NCI-H82 (cell line): ENCODE measurements around the gene ATP13A1.

Experiments
- DNase-seq: peaks from one replicate; lab custom pipeline; 2025; lab: John Stamatoyannopoulos, UW

Gene ATP13A1

DNA sequence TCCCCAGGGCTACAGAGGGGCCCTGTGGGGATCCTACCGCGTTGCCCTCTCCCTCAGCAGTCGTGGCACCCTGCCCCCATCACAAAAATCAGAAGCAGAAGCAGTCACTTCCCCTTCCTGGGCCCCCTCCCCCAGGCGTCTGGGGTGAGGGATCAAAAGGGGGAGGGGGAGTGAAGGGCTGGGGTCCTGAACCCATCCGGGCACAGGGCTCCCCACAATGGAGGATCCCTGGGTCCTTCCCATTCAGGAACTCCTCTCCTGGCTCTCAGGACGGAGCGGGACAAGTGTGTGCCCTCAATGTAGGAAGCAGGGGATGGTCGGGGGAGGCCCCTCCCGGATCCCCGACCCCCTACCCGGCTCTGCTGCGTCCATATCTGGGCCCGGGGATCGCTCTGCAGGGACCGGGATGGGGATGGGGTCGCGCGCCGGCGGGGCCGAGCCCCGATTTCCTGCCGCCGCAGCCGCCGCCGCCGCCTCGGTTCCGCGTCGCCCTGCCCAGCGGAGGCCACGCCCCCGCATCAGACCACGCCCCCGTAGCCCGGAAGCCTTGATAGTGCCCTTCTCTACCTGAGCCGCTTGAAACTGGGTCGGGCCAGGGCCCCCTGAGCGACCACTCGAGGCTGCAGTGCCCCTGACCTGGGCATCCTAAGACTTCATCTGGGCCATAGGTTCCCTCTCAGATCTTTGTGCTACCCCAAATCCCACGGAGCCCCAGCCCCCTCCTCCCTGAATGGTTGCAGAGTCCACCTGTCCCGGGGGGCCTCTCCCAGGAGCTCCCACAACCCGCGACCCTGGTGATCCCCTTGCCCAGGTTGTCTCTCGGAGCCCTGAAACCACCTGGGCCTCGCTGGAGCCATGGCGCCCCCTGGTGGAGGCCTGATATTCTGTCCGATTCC lies 20.1 kb downstream of the ATP13A1 start, which contains the start of gene GMIP:
TSS of gene GMIP (minus strand) at position 500 of the 896 bp plus-strand sequence. CDS start at position 372, 128 bp downstream.
- DNase-seq, result peak; percentile 85

DNA sequence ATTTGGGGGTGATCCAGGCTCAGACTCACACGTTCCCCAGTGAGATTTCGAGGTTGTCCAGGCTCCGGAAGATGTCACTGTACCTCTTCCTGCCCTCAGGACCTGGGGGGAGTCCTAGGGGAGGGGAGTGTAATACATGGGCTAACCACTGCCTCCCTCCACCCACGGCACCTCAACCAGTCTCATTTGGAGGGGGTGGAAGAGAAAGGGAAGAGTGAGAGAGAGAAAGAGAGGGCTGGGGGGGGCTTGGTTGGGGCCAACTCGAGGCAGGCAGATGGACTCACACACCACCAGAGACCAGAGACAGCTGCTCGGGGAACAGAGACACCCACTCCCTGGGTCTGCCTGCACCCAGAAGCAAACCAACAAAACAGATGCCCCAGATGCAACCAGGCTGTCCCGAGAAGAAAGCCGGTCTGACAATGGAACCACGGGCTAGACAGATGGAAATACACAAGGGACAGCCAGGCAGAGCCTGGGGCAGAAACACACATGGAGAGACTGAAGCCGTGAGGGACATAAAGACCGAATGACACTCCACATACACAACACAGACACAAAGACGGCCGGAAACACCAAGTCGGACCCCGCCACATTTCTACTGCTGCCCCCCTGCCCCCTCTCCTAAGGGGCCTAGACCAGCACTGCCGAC lies 20.8 kb downstream of the ATP13A1 start:
- peak; percentile 65 for DNase-seq

DNA sequence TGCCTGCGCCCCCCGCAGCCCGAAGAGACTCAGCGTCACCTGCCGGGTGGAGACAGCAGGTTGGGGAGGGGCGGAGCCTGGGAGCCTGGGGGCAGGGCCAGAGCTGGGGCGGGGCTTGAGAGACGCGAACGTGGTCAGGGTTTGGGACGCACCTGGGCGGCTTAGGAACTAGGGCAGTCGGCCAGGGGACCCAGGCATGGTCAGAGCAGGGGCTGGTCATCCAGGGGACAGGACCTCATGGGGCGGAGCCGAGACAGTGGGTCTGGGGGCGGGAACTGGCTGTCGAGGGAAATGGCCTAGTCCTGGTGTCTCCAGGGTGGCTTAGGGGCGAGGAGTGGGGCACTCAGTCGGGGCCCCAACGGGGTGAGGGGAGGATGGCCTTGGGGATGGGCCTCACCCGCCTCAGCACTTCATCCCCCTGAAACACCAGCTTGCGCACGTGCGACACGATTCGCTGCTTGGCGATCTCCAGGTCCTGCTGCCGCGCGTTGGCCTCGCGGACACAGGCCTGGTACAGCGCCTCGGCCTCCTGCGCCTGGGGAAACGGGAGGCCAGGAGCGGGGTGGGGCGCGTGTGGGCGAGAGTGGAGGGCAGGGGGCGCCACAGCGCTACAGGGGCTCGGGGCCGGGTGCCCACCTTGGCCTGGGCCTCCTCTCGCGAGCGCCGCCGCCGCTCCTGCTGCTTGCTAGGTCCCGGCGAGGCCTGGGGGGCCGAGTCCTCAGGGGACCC lies 25.8 kb downstream of the ATP13A1 start:
- DNase-seq, result no peak

DNA sequence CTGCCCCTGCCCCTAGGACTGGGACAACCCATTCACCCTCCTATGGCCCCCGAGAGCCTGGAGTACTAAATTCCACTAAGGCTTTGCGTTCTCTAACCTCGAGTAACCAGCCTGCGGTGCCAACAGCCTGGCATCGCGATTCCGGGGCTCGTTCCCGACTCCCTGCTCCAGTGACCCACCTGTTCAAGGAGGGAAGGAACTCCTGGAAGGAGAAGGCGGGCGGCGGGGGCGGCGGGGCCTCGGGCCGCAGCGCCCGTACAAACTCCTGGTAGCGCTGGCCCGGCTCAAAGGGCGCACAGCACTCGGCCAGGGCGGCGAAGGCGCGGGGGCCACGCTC lies 26.3 kb downstream of the ATP13A1 start:
- no peak for DNase-seq

DNA sequence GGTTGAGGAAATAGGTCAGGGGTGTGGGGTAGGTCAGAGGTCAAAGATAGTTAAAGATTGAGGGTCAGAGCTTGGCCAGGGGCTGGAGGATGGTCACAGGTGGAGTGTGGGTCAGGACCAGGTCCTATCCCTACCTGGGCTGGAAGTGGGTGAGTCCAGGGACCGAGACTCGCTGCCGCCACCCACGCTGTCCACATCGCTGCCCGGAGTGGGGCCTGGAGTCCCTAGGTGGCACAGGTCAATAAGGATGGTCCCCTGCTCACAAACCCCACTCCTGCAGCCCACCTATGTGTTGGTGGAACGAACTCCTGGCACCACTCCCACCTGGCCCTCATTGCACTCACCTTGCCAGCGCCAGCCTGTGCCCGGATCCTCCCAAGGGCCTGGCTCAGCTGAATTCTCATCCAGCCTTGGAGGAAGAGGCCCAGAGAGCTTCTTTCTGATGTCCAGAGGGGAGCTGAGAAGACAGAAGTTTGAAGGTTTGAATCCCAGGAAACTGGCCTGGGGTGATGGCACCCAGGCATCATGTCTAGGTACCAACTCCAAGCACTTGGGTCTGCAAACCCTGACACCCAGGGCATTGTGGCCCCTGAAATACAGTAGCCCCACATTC lies 26.8 kb downstream of the ATP13A1 start:
- DNase-seq, result no peak

DNA sequence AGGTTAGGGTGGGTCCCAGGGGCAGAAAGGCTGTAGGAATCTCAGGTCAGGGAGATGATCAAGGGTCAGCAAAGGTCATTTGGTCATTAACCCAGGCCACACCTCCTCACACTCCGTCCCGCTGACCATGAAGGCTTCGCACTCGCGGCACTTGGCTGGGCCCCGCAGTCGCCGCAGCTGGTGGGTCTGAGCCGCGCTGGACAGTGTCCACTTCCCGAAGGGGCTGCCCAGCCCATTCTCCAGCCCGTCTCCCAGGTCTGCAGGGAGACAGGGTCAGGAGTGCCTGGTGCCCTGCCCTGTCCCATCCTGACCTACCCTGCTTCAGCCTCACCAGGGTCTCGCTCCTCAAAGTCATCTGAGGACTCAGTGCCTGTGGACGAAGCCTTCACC lies 28.2 kb downstream of the ATP13A1 start:
- DNase-seq, result no peak

DNA sequence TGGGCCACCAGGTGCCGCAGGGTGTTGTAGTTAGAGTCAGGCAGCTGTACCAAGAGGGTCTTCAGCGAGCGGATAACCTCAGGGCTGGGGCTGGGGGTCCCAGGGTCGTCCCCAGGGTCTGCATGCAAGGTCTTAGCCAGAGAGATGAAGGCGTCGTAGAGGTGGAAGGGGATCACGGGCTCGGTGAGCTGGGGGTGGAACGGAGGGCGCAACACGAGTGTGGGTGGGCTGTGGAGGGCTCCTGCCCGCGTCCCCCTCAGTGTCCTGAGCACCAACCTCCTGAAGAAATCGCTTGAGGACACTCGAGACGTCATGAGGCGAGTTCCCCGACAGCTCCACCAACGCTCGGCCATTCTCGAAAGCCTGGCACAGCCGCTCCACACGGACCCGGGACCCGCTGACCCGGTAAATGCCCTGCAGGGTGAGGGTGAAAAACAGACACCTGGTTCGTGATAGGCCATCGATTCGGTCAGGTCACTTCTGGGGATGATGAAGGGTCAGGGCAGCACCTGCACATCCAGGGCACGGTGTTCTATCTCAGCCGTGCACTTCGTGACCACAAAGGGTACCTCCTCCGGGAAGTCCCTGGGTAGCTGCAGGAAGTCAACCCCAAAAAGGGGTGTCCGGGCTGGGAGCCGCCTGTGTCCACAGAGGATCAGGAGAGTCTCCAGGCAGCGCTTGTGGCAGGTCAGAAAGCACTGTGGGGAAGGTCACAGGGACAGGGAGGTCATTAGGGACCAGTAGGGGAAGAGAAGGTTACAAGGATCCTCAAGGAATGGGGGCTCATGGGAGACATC lies 28.8 kb downstream of the ATP13A1 start:
- DNase-seq, result no peak

DNA sequence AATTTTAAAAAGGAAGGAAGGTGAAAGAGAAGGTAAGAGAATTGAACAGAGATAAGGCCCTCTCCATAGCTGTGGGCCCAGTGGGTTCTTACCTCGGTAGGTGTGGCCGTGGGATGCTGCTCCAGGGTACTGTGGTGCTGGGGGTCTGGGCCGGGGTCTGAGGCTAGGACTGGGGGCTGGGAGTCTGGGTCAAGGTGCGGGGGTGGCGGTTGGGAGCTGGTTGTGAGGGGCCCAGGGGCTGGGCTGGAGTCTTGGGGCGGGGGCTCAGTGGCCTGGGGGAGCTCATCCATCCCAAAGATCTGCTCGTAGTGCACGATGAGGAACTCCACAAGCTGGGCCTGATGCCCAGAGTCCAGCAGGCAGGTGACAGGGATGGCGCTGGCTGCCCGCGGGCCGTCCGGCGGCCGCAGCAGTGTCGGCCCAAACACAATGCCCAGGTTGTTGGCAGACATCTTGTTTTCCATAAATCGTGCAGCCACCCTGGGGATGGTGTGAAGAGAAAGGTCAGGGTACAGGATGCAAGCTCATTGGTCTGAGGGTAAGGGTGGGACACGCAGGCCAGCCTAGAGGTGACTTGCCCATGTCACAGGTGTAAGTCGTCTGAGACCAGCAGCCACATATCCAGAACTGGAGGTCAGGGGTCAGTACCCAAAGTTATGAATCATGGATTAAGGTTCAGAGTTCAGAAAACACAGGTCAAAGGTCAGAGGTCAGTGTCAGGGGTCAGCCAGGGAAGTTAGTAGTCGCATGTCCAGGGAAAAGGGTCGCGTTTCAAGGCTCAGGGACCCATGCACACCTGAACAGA lies 29.6 kb downstream of the ATP13A1 start:
- no peak for DNase-seq

DNA sequence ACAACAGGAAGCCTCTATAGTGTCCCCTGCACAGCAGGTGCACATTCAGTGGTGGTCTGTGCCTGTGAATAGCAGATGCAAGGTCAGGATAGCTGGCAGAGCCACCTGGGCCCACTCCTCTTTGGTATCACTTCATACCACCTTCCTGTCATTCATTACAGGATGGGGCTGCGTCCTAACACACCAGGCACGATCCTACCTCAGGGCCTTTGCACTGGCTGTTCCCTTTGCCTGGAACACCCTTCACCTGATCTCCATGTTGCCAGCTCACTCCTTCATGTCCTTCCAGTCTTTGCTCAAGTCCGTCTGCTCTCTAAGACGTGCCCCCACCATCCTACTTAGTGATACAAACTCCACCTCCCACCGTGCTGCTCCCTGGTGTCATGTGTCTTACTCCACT lies 30.8 kb downstream of the ATP13A1 start:
- no peak for DNase-seq

DNA sequence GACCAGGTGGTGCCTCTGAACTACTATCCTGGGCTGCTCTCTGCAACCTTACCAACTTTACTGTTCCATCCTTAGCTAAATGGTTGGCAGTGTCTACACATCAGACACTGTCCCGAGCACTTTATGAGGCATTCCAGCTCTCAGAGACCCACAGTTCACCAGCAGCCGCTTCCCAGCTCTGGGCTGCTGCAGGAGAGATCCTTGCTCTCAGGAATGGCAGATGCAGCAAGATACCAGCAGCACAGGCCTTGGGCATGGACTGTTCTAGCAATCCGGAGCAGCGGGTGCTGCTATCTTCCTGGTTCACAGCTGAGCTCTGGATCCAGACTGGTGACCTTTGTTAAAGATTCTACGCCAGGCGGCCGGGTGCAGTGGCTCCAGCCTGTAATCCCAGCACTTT lies 32.1 kb downstream of the ATP13A1 start:
- no peak for DNase-seq

DNA sequence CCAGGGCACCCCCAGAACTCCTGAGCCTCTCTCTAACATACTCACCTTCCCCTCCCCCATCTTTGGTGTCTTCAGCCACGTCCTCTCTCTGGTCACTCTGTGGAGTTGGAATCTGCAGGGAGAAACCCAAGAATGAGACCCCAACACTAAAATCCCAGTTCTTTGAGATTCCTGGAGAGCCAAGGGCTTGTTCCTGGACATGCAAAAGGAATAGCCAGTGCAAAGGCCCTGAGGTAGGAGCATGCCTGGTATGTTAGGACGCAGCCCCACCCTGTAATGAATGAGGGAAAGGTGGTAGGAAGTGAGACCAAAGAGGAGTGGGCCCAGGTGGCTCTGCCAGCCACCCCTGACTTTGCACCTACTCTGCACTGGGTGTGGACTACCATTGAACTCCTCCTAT lies 33.0 kb downstream of the ATP13A1 start:
- no peak for DNase-seq

DNA sequence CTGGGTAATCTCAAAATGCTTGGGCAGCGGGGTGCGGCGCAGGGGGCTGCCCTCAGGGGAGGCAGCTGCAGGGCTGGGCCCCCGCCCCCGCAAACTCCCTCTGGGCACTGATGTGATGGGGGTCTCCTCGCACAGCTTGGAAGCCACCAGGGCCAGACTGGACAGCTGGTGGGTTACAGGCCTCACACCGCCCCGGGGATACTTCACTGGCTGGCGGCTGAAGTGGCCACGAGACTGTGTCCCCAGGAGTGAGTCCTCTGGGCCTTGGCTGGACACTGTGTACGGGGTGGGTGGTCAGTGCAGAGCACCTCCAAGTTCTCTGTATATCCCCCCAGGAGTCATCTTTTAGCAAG lies 33.4 kb downstream of the ATP13A1 start:
- DNase-seq, result no peak

DNA sequence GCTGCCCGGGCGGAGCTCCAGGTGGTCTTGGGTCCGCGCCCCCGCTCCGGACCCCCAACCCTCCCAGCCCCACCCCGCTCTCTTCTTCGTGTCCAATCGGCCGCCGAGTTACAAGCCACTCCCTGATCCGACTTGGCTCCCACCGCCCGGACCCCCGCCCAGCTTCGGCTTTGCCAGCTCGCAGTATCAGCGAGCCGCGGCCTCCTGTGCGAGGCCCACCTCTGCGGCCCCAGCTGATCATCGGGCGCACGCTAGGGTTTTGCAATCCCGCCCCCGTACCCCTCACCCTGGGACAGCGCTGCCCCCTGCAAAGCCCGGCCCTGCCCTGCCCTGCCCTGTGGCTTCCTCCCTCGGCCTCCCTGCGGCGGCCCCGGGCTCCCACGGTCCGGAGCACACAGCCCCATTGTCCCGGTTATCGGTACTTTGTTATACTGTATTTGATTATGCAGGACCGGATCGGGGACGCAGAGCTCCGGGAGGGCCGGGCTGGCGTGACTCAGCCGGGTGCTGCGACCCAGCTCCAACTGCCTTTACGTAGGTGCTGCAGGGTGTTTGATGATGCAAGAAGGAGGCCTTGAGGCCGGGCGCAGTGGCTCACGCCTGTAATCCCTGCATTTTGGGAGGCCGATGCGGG lies 34.9 kb downstream of the ATP13A1 start:
- DNase-seq, result peak; percentile 95

DNA sequence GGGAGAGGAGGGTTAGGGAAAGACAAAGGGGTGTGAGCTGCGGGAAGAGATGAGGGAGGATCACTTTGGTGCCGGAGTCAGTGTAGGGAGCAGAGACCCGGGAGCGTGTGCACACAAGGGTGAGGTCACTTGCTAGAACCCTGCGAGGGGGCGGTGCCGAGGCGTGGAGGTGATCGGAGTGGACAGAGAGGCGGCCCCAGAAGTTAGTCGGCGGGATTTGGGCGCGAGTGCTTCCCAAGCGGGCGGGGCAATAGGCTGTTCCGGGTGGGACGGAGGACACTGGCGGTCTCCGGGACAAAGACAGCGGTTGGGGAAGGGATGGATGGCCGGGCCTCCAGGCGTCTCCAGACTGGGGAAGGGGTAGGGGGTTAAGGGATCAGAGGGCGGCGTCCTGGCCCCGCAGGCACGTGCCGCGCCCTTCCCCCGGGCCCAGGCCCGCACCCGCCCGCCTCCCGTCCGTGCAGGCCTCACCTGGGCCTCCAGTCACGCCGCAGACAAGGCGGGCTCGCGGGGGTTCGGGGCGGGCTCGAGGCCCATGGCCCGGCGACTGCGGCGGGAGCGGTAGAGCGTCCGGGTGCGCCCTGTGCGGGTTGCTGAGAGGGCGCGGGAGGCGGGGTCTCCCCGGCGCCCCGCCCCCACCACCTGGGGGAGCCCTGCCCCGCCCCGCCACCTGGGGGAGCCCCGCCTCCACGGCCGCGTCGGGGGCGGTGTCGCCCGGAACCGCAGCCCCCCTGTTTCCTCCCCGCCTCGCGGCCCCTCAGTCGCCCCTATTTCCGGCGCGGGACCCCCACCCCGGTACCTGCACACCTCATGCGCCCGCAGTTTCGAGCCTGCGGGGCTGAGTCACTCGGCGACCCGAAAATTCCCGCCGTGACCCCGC lies 35.6 kb downstream of the ATP13A1 start, which contains the start of gene LPAR2:
TSS of gene LPAR2 (minus strand) at position 600 of the 880 bp plus-strand sequence. CDS start 945 bp downstream, outside the sequence.
- DNase-seq, result peak; percentile 84

DNA sequence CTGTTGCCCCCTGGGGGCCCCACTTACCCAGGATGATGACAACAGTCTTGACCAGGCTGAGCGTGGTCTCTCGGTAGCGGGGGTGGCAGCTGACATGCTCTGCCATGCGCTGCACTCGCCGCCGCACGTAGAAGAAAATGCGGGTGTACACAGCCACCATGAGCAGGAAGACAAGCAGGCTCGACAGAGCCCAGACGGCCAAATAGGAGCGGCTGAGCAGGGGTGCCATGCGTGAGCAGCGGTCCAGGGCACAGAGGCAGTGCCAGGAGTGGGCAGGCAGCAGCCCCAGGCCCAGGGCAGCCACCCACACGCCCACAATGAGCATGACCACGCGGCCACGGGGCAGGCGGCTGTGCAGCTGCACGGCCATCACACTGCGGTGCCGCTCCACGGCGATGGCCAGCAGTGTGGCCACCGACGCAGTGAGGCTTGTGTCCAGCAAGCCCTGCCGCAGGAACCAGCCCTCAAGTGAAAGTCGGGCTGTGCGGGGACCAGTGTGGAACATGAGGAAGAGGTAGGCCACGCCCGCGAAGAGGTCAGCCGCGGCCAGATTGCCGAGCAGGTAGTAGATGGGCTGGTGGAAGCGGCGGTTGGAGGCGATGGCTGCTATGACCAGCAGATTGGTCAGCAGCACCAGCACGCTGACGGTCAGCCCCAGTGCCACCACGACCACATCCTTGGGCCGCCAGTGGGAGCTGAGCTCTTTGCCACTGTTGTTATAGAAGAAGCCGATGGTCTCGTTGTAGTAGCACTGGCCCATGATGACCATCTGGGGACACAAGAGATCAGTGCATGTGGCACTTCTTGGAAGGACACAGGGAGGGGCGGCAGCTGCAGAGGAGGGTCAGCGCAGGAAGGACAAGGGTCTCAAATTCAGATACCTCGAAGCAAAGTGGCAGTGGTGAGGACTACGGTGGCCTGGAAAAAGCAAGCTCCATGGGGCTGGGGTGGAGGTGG lies 36.7 kb downstream of the ATP13A1 start:
- no peak for DNase-seq

DNA sequence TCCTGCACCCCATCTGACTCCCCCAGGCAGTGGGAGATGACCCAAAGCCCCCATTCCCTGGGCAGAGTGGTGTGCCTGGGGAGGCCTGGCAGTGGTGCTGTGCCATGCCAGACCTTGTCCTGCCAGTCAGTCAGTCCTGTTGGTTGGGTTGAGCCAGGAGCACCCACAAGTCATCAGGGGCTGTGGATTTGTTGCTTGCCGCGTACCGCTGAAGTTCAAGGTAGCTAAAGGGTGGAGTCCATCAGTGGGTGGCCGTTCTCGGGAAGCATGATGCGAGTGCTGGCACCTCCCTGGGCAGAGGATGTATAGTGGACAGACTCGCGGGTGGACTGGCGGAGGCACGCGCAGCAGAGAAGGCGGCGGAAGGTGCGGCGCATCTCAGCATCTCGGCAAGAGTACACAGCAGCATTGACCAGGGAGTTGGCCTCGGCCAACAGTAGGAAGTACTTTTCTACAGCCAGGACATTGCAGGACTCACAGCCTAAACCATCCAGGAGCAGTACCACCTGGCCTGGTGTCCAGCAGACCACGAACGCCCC lies 39.4 kb downstream of the ATP13A1 start:
- DNase-seq, result no peak

DNA sequence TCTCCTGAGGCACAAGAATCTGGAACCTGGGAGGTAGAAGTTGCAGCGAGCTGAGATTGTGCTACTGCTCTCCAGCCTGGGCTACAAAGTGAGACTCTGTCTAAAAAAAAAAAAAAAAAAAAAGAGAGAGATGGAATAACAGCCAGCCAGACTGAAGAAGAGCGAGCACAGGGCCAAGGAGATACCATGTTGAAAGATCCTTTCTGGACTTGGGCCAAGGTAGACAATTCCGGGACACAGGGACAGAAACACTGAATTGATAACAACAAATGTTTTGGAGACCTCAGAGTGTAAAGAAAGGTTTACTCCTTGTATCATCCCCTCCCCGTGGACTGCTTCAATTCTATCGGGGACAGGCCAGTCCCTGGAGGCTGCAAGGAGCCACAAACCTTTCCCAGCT lies 40.1 kb downstream of the ATP13A1 start:
- no peak for DNase-seq

DNA sequence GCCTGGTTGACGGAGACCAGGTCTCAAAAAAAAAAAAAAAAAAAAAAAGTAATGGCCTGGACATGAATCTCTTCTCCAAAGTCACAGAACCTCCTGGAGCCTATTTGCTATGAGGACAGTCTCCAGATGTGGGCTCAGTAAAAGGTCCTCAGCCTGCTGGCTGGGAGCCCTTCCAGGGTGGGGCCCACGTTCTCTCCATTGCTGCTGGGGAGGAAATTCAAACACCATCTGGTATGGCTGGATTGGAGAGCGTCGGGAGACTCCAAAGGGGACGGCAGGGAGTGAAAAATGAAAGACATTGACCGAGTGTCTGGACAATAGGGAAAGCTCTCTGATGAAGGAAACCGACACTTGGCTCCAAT lies 43.6 kb downstream of the ATP13A1 start:
- no peak for DNase-seq
